GM21825 (cell line): ENCODE data around the gene SAMD7.
A peak's percentile ranks its signal among the peaks of the same experiment; 100 is the strongest.

ENCODE experiments used
- ATAC-seq: cut with Tn5 transposase; IDR thresholded peaks from one replicate; pipeline ENCODE4 v1.9.1; 2021; ENCODE audit warnings: mild to moderate bottlenecking, moderate library complexity; ENCODE audit not compliant: unreplicated experiment

The SAMD7 gene, protein sequence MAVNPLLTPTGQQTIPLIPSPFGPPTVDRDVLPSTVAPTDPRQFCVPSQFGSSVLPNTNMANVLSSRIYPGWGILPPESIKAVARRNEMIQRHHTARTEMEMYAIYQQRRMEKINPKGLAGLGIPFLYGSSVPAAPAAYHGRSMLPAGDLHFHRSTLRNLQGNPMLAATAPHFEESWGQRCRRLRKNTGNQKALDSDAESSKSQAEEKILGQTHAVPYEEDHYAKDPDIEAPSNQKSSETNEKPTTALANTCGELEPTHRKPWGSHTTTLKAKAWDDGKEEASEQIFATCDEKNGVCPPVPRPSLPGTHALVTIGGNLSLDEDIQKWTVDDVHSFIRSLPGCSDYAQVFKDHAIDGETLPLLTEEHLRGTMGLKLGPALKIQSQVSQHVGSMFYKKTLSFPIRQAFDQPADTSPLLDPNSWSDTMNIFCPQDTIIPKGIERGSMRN

DNA sequence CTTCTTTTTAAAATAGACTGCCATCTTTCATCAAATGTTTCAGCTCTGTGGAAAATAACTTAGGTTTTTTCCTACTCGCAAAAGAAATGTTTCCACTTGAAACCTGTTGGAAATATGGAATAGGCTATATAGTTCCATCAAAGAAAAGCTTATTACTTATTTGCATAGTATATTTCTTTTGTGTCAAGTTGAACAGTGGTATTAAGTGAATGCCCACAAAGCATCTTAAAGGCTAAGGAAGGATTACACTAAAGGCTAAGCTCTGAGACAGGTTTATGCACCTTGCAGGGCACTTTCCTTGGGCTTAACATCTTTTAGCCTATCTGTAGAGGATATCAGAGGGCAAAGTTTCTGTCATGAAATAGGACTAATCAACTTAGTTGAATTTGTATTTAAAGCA, at the start of gene SAMD7:
Gene SAMD7 (plus strand): TSS at position 301 of the 400 bp plus-strand sequence. CDS start 7,927 bp downstream, outside the sequence.
- ATAC-seq: no peak

DNA sequence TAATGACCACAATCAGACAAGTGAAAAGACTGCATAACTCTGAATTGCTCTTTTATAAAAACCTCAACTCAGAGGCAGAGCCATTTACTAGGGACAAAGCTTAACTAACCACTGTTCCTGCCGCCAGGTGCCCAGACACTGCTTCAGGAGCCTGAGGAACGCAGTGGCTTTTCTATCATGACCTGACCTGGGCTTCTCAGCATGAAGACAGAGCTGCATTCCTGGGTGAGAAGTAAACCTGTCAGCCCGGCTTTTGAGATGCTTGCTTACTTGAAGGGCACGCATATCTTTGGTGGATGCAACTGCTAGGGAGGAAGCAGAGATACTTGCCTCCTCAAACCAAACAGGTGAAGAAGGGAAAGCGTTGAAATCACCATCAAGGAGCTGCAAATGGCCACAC, 49.5 kb upstream of the SAMD7 start:
- no peak for ATAC-seq

DNA sequence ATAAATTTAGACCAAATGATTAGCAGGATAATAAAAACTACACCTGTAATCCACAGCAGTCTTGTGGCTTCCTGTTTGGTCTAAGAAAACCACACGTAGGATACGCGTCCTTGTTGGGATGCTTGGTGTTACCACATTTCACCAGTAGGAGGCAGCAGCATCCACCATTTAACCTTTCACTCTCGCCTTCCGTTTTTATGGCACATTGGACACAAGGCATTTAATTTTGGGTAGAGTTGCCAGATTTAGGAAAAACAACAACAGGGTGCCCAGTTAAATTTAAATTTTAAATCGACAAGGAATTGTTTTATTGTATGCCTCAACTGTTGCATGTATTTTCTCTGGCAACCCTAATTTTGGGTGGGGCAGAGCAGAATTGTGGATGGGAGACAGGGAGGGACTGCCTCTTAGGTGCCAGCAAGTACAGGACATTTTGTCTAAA, 47.9 kb upstream of the SAMD7 start:
- peak; percentile 58 for ATAC-seq

DNA sequence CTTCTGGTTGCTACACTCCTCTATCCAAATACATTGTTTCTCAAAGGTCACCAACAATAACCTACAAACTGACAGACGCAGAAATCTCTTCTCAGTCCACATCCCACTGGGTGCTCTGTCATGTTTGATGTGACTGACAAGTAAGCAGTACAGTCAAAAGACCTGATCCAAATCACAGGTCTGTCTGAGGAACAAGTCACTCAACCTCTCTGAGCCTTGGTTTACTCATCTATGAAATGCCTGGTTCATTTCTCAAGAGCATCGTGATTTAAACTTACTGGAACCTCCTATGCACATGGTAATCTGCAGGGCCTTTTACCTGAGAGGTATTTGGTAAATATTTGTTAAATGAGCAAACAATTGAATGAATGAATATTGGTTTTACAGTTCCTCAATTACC, 47.1 kb upstream of the SAMD7 start:
- no peak for ATAC-seq

DNA sequence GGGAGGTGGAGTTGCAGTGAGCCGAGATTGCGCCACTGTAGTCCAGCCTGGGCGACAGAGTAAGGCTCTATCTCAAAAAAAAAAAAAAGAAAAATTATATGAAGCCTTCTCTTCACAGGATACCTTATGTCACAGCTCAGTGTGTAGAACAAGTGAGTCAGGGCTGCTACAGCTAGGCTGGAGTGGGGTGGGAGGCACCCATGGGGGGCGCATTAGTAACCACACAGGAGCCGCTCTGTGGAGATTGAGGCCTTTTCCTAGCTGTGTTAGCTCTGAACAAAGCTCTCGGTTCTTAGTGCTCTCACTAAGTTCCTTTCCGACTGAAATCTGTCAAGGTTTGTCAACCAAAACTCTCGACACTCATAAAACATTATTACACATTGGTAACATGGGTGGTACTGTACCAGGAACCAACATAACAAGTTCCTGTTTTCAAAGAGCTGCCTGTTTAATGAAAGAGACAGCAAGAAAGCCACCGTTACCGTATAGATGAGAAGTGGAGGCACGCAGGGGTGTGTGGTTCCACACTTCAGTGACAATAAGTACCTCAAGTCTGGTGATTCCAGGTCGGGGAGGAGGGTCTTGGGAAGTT, 46.1 kb upstream of the SAMD7 start:
- no peak for ATAC-seq

DNA sequence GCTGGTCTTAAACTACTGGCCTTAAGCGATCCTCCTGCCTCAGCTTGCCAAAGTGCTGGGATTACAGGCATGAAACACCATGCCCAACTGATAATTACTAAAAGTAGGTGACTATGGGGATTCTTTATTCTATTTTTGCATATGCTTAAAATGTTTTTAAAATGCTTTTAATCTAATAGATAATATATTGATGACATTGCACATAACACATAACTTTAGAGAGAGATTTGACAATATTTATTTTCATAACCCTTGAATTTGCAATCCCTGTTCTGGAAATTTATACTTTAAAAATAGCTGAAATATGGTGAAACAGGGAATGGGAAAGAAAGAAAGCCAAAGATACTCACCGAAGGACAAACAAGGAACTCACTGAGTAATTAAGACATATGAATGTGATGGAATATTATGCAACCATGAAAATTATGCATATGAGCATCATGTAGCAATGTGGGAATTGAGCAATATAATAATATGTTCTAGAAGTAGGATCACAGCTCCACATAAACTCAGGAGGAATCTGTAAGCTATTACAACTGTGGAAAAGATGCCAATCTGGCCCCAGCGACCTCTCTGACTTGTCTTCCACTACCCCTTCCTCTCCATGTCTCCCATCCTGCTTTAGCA, 43.7 kb upstream of the SAMD7 start:
- no peak for ATAC-seq

DNA sequence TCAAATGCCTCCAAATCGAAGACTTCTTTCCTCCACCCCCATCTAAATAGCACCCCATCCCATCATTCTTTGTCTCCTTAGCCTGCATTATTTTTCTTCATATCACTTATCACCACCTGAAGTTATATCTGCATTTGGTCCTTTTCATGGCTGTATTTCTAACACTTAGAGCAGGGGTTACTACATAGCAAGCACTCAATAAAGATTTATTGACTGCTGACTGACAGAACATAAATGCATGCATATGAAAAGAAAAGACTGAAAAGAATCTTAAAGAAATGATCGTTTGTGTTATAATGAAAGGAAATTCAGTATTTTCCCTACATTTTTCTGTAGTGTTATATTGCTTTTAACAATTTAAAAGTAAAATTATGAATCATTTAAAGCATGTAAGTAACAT, 43.0 kb upstream of the SAMD7 start:
- ATAC-seq: no peak

DNA sequence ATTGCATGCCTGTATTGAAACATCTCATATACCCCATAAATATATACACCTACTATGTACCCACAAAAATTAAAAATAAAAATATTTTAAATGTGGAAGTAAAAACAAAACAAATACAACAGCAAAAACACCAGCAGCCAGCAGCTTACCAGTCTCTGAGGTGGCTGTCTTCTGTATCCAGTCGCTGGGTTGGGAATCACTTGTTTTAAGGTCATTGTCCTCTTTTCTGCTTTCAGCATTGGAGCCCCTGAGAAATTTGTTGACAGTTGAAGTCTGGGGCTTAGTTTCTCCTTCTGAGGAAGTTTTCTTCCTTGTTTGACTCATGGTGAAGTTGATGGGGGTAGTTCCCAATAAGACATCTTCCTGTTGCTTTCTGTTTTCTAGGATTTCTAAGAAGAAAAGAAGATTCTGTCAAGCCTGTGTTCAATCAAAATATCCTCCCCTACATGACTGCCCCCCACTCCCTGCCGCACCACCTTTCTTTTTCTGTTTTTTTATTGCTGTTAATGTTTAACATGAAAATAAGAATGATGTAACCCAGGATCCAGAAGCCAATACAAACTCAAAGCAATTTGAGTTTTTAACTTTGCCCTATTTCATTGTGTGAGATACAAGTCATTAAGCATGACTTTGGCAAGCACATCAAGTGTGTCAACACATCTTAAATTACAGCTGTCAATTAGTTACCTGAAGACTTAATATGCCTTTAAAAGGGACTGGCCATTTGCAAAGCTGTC, 41.7 kb upstream of the SAMD7 start, which contains the start of gene LRRC31:
Gene LRRC31 (minus strand): TSS at position 452 of the 737 bp plus-strand sequence. CDS start 128 bp downstream, at position 324.
- no peak for ATAC-seq

DNA sequence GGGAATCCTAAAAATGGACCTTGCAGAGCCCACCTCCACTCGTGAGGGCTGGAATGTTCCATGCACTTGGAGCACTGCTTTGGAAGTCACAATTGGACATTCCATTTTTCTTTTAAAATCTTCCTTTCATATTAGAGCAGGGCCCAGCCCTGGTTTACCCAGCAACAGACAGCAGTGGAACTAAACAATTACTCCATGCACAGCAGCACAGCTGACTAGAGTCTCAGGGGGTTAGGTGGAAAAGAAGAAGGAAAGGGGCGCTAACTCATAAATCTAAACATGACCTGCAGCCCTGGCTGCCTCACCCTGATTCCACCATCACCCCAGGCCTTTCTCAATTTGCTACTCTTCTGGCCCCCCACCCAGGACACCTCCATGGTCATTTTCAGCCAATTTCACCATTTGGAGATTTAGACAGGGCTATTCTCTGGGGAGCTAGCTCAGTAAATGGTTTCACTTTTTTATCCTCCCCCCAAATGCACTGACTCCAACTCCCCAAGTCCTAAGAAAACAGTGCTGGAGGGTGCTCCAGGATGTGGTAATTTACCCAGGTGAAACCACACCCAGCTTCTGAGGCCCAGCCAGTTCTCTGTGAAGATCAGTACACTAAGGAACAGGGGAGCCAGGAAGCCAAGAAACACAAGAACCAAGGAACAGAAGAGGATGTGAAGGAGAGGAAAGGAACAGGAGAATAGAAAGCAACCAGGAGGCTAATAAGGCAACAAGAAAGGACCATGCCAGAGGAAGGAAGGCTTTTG, 40.1 kb upstream of the SAMD7 start:
- no peak for ATAC-seq

DNA sequence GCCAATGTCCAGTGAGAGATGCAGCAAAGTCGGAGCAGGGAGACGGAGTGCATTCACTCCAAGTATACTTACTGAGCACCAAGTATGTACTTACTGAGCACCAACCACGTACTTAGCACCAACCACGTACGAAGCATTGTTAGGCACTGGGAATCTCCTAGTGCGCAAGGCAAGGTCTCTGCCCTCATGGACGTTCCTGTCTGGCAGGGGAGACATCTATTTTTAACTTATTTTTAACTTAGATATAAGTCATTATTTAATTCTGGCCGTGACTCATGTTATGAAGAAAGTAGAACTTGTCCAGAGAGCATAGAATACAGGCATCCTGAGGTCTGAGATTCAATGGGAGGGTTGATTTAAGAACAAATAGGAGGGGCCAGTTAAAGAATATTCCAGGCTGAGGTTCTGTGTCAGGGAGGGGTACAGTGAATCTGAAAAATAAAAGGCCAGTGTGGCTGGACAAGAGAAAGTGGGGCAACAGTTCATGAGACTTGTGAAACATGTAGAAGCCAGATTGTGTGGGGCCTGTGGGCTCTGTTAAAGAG, 32.3 kb upstream of the SAMD7 start:
- no peak for ATAC-seq

DNA sequence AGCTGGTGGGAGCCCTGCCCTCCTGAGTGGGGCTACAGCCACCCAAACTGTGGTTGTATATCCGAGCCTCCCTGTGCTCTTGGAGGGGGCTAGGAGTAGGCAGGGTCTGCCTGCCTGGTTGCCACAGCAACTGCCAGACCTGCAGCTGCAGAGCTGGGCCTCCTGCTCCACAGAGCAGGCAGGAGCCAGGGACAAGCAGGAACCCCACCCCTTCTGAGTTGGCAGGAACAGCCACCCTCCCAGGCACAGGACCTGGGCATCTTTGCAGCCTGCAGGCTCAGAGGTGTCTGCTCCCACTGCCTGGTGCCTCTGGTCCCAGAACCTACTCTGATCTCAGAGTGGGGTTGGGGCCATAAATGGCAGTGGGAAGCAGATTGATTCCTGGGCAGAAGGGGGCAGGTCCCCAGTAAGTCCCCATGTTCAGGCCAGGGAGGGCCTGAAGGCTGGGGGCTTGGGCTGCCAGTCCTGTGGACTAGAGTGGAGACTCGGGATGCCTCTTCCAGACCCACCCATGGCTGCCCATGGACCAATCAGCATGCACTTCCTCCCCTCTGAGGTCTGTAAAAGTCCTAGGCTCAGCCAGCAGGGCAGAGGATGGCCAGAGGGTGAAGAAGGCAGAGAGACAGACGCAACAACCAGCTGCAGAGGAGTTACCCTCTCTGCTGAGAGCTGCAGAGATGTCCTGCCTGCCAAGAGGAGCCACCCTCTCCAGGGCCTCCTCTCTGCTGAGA, 31.4 kb upstream of the SAMD7 start:
- ATAC-seq: no peak

DNA sequence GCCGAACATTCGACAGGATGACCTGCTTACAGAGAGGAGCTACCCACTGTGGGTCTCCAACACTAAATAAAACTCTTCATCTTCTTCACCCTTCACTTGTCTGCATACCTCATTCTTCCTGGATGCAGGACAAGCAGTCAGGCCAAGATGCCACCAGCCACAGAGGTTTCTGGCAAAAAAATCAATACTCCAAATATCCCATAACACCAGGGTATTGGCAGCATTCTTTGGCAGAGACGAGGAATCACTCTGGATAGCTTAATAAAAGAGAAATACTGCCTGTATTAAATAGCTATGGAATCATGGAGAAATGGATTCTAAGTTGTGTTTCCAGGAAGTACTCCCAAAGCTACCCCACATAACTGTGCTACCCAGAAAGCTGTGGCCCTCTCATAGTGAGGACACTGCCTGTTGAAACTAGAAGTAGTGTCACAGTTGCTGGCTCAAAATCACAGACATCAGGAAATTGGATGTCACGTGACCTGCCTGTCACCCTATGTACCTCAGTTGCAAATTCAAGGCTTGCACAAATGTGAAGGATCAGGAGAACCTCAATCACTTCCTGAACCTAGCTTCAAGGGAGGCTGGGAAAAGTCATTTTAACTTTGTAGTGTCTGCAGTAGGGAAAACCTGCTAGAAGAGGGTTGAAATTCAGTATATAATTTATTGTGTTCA, 30.7 kb upstream of the SAMD7 start:
- ATAC-seq: no peak

DNA sequence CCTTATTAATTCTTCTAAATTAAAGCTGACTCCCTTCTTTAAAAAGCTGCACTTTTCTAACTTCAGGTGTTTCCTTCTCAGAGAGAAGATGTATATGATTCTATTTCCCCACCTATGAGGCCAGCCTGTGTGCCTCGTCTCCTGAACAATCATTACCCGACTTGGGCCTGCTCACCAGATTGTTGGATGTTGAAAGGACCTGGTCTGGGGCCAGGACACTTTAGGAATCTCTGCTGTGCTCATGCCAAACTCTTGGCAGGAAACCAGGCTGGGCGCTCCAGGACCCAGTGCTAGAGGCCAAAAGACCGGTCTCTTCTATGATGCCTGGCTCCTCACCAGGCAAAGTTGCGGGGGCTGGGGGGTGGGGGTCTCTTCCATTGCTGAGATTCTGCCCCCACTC, 24.7 kb upstream of the SAMD7 start:
- ATAC-seq: no peak

DNA sequence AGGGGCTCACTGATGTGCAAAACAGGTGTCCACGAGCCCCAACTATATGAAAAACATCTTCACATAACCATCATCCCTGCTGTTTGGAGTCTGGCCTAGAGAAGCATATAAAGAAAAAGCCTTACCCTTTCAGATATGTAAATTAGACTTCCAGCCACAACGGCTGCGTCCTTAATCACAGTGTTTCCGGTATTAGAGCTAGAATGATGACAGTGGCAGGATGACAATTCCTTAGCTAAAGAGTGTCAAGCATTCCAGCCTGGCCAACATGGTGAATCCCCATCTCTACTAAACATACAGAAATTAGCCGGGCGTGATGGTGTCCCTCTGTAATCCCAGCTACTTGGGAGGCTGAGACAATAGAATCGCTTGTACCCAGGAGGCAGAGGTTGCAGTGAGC, 19.5 kb upstream of the SAMD7 start:
- no peak for ATAC-seq

DNA sequence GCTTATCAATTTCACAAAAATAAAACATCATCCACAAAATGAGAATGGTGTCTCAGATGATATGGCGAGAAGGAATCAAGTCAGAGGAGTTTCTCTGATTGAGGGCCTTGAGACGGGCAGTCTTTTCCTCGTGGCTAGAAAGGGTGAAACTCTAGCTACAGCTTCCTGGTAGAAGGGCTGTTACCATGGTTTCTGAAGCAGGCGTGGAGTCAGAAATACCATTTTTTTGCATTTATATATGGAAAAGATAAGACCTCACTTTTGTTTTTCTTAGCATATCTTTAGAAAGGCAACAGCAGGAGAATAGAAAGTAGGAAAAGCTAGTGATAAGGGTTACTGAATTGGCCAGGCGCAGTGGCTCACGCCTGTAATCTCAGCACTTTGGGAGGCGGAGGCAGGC, 17.3 kb upstream of the SAMD7 start:
- no peak for ATAC-seq

DNA sequence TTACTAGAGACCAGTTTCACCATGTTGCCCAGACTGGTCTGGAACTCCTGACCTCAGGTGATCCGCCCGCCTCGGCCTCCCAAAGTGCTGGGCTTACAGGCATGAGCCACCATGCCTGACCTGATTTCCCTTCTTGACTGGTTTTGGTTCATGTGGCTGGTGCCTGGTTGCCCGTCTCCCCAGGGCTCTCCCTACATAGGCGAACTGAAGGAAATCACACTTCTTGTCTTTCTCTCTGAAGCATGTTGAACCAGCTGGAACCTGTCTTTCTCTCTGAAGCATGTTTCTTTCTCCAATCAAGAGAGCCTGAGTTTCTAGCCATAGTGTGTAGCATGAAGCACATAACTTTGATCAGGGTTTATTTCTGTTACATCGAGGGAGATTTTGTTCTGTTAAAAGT, 16.3 kb upstream of the SAMD7 start:
- no peak for ATAC-seq

DNA sequence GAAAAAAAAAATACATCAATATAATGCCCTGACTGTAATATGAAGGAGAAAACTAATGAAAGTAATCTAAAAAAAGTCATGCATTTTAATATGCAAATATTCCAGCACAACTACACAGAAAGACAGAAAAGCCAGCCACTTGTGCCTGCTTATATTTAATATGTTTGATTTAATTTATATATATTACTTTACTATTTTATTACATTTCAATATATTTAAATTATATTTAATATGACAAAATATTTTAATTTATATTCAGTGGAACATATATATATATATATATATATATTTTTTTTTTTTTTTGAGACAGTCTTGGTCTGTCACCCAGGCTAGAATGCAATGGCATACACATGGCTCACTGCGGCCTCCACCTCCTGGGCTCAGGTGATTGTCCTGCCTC, 14.1 kb upstream of the SAMD7 start:
- ATAC-seq: no peak

DNA sequence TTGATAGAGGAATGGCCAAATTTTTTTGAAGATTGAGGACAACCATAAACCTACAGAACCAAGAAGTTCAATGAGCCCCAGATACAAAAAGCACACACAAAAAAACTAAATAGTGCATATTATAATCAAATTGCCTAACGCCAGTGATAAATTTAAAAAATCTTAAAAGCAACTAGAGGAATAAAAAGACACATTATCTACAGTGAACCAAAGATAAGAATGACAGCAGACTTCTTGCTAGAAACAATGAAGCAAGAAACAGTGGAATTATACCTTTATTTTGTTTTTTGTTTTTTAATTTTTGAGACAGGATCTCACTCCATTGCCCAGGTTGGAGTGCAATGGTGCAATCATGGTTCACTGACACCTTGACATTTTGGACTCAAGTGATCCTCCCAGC, 9.9 kb upstream of the SAMD7 start:
- ATAC-seq: no peak

DNA sequence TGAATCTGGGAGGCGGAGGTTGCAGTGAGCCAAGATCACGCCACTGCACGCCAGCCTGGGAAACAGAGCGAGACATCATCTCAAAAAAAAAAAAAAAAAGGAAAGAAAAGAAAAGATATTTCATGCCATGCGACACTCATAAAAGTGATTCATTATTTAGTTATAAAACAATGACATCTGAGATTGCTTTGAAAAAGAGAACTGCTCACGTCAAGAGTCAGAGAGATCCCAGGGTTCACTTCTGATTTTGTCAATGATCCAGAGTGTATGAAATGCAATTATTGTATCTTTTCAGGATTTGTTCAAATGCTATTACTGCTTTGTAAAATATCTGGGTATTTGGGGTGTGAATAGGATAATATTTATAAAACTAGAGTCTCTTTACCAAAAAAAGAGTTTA, 6.0 kb upstream of the SAMD7 start:
- no peak for ATAC-seq
